Fibroblast of lung (primary cell): Measurements from ENCODE around the gene MAB21L2. TPM values are rescaled to one million over a fixed set of nuclear protein-coding genes. Genes with fewer than 3 reads are reported as not detected.

ENCODE experiments used
- DNase-seq, 2 donors: peaks; one replicate each; pipeline versions ENCODE4 v3.0.0 to v3.0.0-alpha.2; 2010; ENCODE audit warnings: low read depth in 2 of 2
- H2AFZ ChIP-seq: 2 replicates; pipeline ENCODE4 v1.5.1; 2012; ENCODE audit warnings: low read length, control low read depth, inconsistent platforms
- H3K27ac ChIP-seq: 2 replicates; pipeline ENCODE4 v1.5.1; 2011; ENCODE audit warnings: low read length, control low read depth; ENCODE audit not compliant: insufficient read depth
- H3K27me3 ChIP-seq: 2 replicates; pipeline ENCODE4 v1.5.1; 2011; ENCODE audit warnings: mild to moderate bottlenecking, low read length; ENCODE audit not compliant: control insufficient read depth, insufficient read depth
- H3K36me3 ChIP-seq: 2 replicates; pipeline ENCODE4 v1.5.1; 2011; ENCODE audit warnings: low read length; ENCODE audit not compliant: control insufficient read depth, insufficient read depth
- H3K4me1 ChIP-seq: 2 replicates; pipeline ENCODE4 v1.5.1; 2011; ENCODE audit warnings: low read length; ENCODE audit not compliant: control insufficient read depth, insufficient read depth; ENCODE audit errors: extremely low read depth
- H3K4me2 ChIP-seq: 2 replicates; pipeline ENCODE4 v1.5.1; 2011; ENCODE audit warnings: low read length, control low read depth; ENCODE audit not compliant: insufficient read depth; ENCODE audit errors: extremely low read depth
- H3K4me3 ChIP-seq, 4 experiments: fragments of 200-600 bp in 1 of 4; sonication (generic) in 1 of 4; replicated peaks in 1 of 4; 2 replicates each; pipeline ENCODE4 v1.5.1; 2011 to 2016; ENCODE audit warnings: low read length in 4 of 4, low read depth in 3 of 4, mild to moderate bottlenecking in 3 of 4, control low read depth in 2 of 4, inconsistent platforms in 1 of 4, mixed read lengths in 1 of 4; ENCODE audit not compliant: insufficient read depth in 1 of 4; ENCODE audit errors: control extremely low read depth in 1 of 4
- H3K79me2 ChIP-seq: 2 replicates; pipeline ENCODE4 v1.5.1; 2012; ENCODE audit warnings: mild to moderate bottlenecking, low read length, inconsistent platforms; ENCODE audit not compliant: control insufficient read depth, insufficient read depth
- H3K9ac ChIP-seq: 2 replicates; pipeline ENCODE4 v1.5.1; 2011; ENCODE audit warnings: mild to moderate bottlenecking, low read length, control low read depth; ENCODE audit not compliant: insufficient read depth
- H3K9me3 ChIP-seq: 2 replicates; pipeline ENCODE4 v1.5.1; 2012; ENCODE audit warnings: low read depth, low read length; ENCODE audit not compliant: control insufficient read depth, insufficient read depth
- H4K20me1 ChIP-seq: 2 replicates; pipeline ENCODE4 v1.5.1; 2011; ENCODE audit warnings: low read length; ENCODE audit not compliant: control insufficient read depth, insufficient read depth; ENCODE audit errors: extremely low read depth
- CTCF ChIP-seq, 2 donors: IDR thresholded peaks in 1 of 2; conservative IDR thresholded peaks in 1 of 2; 1 replicate in 1 of 2; 2 replicates in 1 of 2; pipeline ENCODE4 v1.5.1; 2011 to 2012; ENCODE audit warnings: low read length in 2 of 2, control low read depth in 1 of 2, inconsistent platforms in 1 of 2, low read depth in 1 of 2, mild to moderate bottlenecking in 1 of 2
- EZH2 ChIP-seq: IDR thresholded peaks from 2 replicates; pipeline ENCODE4 v1.5.1; 2012; ENCODE audit warnings: low read length, control low read depth, mild to moderate bottlenecking; ENCODE audit errors: missing control alignments
- polyA plus RNA-seq, 2 donors: library from polyadenylated mRNA; depleted of rRNA in 1 of 2; stranded (reverse) in 1 of 2; unstranded in 1 of 2; fragments of >200 nt; gene quantifications; 2 replicates each; pipeline ENCODE4 v1.2.1, GENCODE V29; 2011 to 2012; ENCODE audit warnings: missing spikeins in 1 of 2
- total RNA-seq: library from RNA; depleted of rRNA; stranded (reverse); fragments of >200 nt; gene quantifications from 2 replicates; pipeline ENCODE4 v1.2.1, GENCODE V29; 2014

Gene MAB21L2
- total and polyA plus RNA-seq, 2 donors (not counting 1 experiment from before 2014, with no cell fraction given): 0.06 TPM; not detected in 1

DNA sequence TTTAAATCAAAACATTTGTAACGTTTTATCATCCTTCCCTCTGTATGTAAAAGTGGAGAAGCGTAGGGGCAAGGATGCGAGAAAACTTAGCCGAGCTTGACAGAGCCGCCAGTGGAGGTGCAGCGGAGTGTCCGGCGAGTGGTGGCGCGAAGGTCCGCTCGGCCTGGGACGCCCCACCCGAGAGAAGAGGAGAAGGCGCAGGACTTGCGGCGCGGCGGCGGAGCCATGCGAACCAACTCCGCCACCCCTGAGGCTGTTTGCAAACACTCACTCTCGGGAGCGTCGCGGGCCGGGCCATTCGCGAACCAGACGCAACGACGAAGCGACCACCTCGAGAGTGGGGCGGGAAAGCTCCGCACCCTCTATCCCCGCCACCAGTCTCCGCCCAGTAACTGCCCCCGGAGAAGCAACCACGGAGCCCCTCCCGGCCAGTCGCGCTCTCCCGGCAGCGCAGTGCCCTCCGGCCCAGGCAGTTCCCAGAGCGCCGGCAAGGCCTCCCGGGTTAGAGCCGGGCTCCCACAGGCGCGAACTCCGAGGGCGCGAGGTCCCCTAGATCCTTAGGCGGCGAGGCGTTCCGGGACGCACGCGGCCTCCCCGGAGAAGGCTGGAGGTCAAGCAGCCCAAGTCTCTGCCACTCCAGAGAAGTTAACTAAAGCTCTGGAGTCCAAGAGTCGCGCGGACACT is 2.3 kb upstream of the MAB21L2 start:
- peak overlapping the region; percentile 63 for H3K4me2 ChIP-seq
- H3K9ac ChIP-seq: peak overlapping the region; percentile 50
- no peaks in the 10 kb centered on the region for H3K9me3 ChIP-seq
- peak overlapping the region; percentile 26 to 60 (median 42) for H3K4me3 ChIP-seq
- H3K79me2 ChIP-seq: no peaks in the 10 kb centered on the region
- no peak for TF ChIP-seq EZH2
- TF ChIP-seq CTCF (conservative IDR thresholded peaks at IDR 0.05 in 1 of 2, IDR thresholded peaks at IDR 0.05 in 1 of 2; ENCODE audit: low read depth in 1 of 2, low read length in 2 of 2): no peak
- H3K27me3 ChIP-seq: no peaks in the 10 kb centered on the region
- H2AFZ ChIP-seq: peak overlapping the region; percentile 65
- no peaks in the 10 kb centered on the region for H3K36me3 ChIP-seq
- DNase-seq: peak; percentile 46 to 68
- no peak overlapping the region for H3K27ac ChIP-seq
- no peaks in the 10 kb centered on the region for H4K20me1 ChIP-seq
- H3K4me1 ChIP-seq: no peaks in the 10 kb centered on the region

- Histone ChIP-seq H2AFZ (peak overlapping the region; percentile 65), H3K79me2 (no peaks in the 10 kb centered on the region), H3K9me3 (no peaks in the 10 kb centered on the region), H3K4me1 (no peaks in the 10 kb centered on the region), H3K36me3 (no peaks in the 10 kb centered on the region), H3K4me3 (peak overlapping the region in 1 of 4 experiments; percentile 60), H3K27ac (no peak overlapping the region), H4K20me1 (no peaks in the 10 kb centered on the region), H3K4me2 (no peak overlapping the region), H3K27me3 (no peaks in the 10 kb centered on the region), H3K9ac (no peak overlapping the region)
- TF ChIP-seq CTCF (conservative IDR thresholded peaks at IDR 0.05 in 1 of 2, IDR thresholded peaks at IDR 0.05 in 1 of 2; ENCODE audit: low read depth in 1 of 2, low read length in 2 of 2) (no peak), EZH2 (no peak)
- no peak for DNase-seq
Measured at GRCh38 chr4:150580306-150580705, 1.6 kb upstream of the MAB21L2 start.

- peak in 1 of 2 donors; percentile 19 for DNase-seq
- H3K27ac ChIP-seq: no peak overlapping the region
- peak overlapping the region in 1 of 4 experiments; percentile 82 for H3K4me3 ChIP-seq
- no peak overlapping the region for H3K4me2 ChIP-seq
- H3K79me2 ChIP-seq: no peaks in the 10 kb centered on the region
- no peaks in the 10 kb centered on the region for H3K4me1 ChIP-seq
- TF ChIP-seq CTCF (conservative IDR thresholded peaks at IDR 0.05 in 1 of 2, IDR thresholded peaks at IDR 0.05 in 1 of 2; ENCODE audit: low read depth in 1 of 2, low read length in 2 of 2): no peak
- TF ChIP-seq EZH2: no peak
- no peak overlapping the region for H2AFZ ChIP-seq
- no peaks in the 10 kb centered on the region for H3K36me3 ChIP-seq
- no peaks in the 10 kb centered on the region for H3K27me3 ChIP-seq
- H3K9me3 ChIP-seq: no peaks in the 10 kb centered on the region
- no peak overlapping the region for H3K9ac ChIP-seq
- H4K20me1 ChIP-seq: no peaks in the 10 kb centered on the region
Measured at GRCh38 chr4:150581056-150581605, 820 bp upstream of the MAB21L2 start.
